ENCODE data around the gene PHACTR1. TPM values are rescaled to one million over a fixed set of nuclear protein-coding genes. Genes with fewer than 3 reads are reported as not detected.

The PHACTR1 gene
- polyA plus RNA-seq (2013, experiment 1 of 2): 7.1 TPM
- 7.5 TPM for polyA plus RNA-seq (2013, experiment 2 of 2)

DNA sequence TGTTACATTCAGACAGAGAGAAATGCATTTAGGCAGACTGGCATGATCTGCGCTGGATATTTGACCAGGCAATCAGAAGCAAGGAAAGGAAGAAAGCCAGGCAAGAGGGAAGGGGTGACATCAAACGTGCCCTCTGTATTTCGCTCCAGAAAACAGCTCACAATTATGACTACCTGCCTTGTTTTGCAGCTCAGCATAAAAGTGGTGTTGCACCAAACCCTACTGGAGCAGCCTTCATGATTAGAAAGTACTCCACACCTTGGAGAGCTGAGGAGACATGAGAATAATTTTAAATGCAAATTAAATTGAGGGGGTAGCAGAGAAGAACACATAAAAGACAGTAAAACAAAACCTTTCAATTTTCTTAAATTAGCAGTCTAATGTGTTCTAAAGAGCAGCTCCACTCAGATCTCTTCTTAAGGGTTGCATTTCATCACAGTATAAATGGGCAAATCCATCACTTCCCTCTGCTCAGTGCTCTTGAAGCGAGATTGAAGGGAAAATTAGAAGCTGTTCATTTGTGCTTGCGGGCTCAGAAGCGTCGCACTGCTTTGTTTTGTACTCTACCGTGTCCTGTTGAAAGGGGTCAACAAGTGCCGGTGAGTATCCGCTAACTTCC is at the start of gene PHACTR1:
TSS of gene PHACTR1 (plus strand) at position 470 of the 619 bp plus-strand sequence.
- DNase-seq: no peak
- Histone ChIP-seq H2AFZ (ENCODE audit: low read depth, low read length) (no peak within 1 kb of the TSS), H3K4me1 (ENCODE audit: control insufficient read depth, insufficient read depth, low read depth, low read length) (no peaks in the 10 kb centered on the region), H3K18ac (ENCODE audit: low read depth in 1 of 2, low read length in 2 of 2) (no peak within 1 kb of the TSS), H3K79me1 (replicated peaks; ENCODE audit: low read length, poor library complexity, severe bottlenecking) (no peaks in the 10 kb centered on the region), H3K36me3 (ENCODE audit: control insufficient read depth in 1 of 2, insufficient read depth in 2 of 2, low read depth in 1 of 2, low read length in 2 of 2) (no peaks in the 10 kb centered on the region), H2BK5ac (ENCODE audit: low read depth, low read length, poor library complexity, severe bottlenecking) (no peak within 1 kb of the TSS), H2BK15ac (ENCODE audit: low read depth, poor library complexity, severe bottlenecking) (no peak within 1 kb of the TSS), H3K23ac (ENCODE audit: low read length in 2 of 2) (no peak within 1 kb of the TSS), H3K9me3 (ENCODE audit: control insufficient read depth, low read length) (no peaks in the 10 kb centered on the region), H2BK120ac (ENCODE audit: low read depth, low read length) (no peak within 1 kb of the TSS), H3K9ac (ENCODE audit: low read length) (no peak within 1 kb of the TSS), H3K27ac (ENCODE audit: low read length, poor library complexity, severe bottlenecking) (no peak within 1 kb of the TSS), H2AK5ac (ENCODE audit: low read length, severe bottlenecking) (no peak within 1 kb of the TSS), H3K4me3 (ENCODE audit: insufficient read depth in 1 of 2, low read depth in 1 of 2, low read length in 2 of 2) (no peak within 1 kb of the TSS), H3K27me3 (ENCODE audit: control insufficient read depth in 1 of 2, insufficient read depth in 1 of 2, low read length in 2 of 2) (peaks cover 6 to 7% of the 10 kb centered on the region in 2 experiments), H2BK12ac (ENCODE audit: low read length in 2 of 2) (no peak within 1 kb of the TSS), H4K91ac (ENCODE audit: low read length) (no peak within 1 kb of the TSS), H3K4me2 (ENCODE audit: low read length, poor library complexity, severe bottlenecking) (no peak within 1 kb of the TSS), H3K14ac (ENCODE audit: low read length in 2 of 2) (no peak within 1 kb of the TSS), H4K8ac (ENCODE audit: low read length) (no peak within 1 kb of the TSS), H3K4ac (ENCODE audit: low read depth in 1 of 2, low read length in 2 of 2) (no peak within 1 kb of the TSS)
- 77% methylated on average over 8 of the region's 10 CpGs for WGBS

DNA sequence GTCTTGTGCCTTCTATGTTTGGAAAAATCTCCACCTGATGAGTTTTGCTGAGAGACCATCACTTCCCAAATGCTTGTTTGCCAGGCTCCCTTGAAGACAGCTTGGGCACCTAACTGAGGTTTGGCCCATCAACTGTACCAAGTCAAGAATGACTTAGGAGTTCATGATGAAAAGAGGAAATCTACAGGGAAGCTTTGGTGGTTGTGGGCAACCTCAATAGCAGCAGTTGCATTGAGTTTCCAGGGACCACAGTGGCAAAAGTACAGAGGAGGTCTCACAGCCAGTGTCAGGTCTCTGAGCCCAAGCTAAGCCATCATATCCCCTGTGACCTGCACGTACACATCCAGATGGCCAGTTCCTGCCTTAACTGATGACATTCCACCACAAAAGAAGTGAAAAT is 49.7 kb upstream of the PHACTR1 start:
- no peak overlapping the region for H3K4me3 ChIP-seq (ENCODE audit: insufficient read depth in 1 of 2, low read depth in 1 of 2, low read length in 2 of 2)
- no peak overlapping the region for H3K9ac ChIP-seq (ENCODE audit: low read length)
- H2AFZ ChIP-seq (ENCODE audit: low read depth, low read length): no peak overlapping the region
- H4K91ac ChIP-seq (ENCODE audit: low read length): no peak overlapping the region
- H3K4me1 ChIP-seq (ENCODE audit: control insufficient read depth, insufficient read depth, low read depth, low read length): no peaks in the 10 kb centered on the region
- no peak overlapping the region for H3K4ac ChIP-seq (ENCODE audit: low read depth in 1 of 2, low read length in 2 of 2)
- H4K8ac ChIP-seq (ENCODE audit: low read length): no peak overlapping the region
- peaks cover 0 to 3% of the 10 kb centered on the region in 2 experiments for H3K27me3 ChIP-seq (ENCODE audit: control insufficient read depth in 1 of 2, insufficient read depth in 1 of 2, low read length in 2 of 2)
- WGBS: 67% methylated on average over 1 of the region's 1 CpG
- H3K27ac ChIP-seq (ENCODE audit: low read length, poor library complexity, severe bottlenecking): no peak overlapping the region
- no peak overlapping the region for H3K18ac ChIP-seq (ENCODE audit: low read depth in 1 of 2, low read length in 2 of 2)
- H2BK15ac ChIP-seq (ENCODE audit: low read depth, poor library complexity, severe bottlenecking): no peak overlapping the region
- H2BK12ac ChIP-seq (ENCODE audit: low read length in 2 of 2): no peak overlapping the region
- no peaks in the 10 kb centered on the region for H3K79me1 ChIP-seq (replicated peaks; ENCODE audit: low read length, poor library complexity, severe bottlenecking)
- H3K23ac ChIP-seq (ENCODE audit: low read length in 2 of 2): no peak overlapping the region
- H2AK5ac ChIP-seq (ENCODE audit: low read length, severe bottlenecking): no peak overlapping the region
- H3K36me3 ChIP-seq (ENCODE audit: control insufficient read depth in 1 of 2, insufficient read depth in 2 of 2, low read depth in 1 of 2, low read length in 2 of 2): no peaks in the 10 kb centered on the region
- no peak overlapping the region for H2BK5ac ChIP-seq (ENCODE audit: low read depth, low read length, poor library complexity, severe bottlenecking)
- no peak overlapping the region for H2BK120ac ChIP-seq (ENCODE audit: low read depth, low read length)
- no peak for DNase-seq
- H3K4me2 ChIP-seq (ENCODE audit: low read length, poor library complexity, severe bottlenecking): no peak overlapping the region
- H3K14ac ChIP-seq (ENCODE audit: low read length in 2 of 2): no peak overlapping the region
- H3K9me3 ChIP-seq (ENCODE audit: control insufficient read depth, low read length): no peaks in the 10 kb centered on the region

GRCh38 chr6:12675931-12676330 is 40.6 kb upstream of the PHACTR1 start:
- H3K9me3 ChIP-seq (ENCODE audit: control insufficient read depth, low read length): no peaks in the 10 kb centered on the region
- peaks cover 0 to 7% of the 10 kb centered on the region in 2 experiments for H3K27me3 ChIP-seq (ENCODE audit: control insufficient read depth in 1 of 2, insufficient read depth in 1 of 2, low read length in 2 of 2)
- no peak overlapping the region for H3K18ac ChIP-seq (ENCODE audit: low read depth in 1 of 2, low read length in 2 of 2)
- no peak overlapping the region for H3K4ac ChIP-seq (ENCODE audit: low read depth in 1 of 2, low read length in 2 of 2)
- H3K79me1 ChIP-seq (replicated peaks; ENCODE audit: low read length, poor library complexity, severe bottlenecking): no peaks in the 10 kb centered on the region
- peaks cover 8% of the 10 kb centered on the region for H3K4me1 ChIP-seq (ENCODE audit: control insufficient read depth, insufficient read depth, low read depth, low read length)
- DNase-seq: no peak
- H3K14ac ChIP-seq (ENCODE audit: low read length in 2 of 2): no peak overlapping the region
- no peak overlapping the region for H3K9ac ChIP-seq (ENCODE audit: low read length)
- no peak overlapping the region for H2BK15ac ChIP-seq (ENCODE audit: low read depth, poor library complexity, severe bottlenecking)
- no peak overlapping the region for H2BK12ac ChIP-seq (ENCODE audit: low read length in 2 of 2)
- no peak overlapping the region for H3K4me3 ChIP-seq (ENCODE audit: insufficient read depth in 1 of 2, low read depth in 1 of 2, low read length in 2 of 2)
- H4K91ac ChIP-seq (ENCODE audit: low read length): no peak overlapping the region
- H2BK120ac ChIP-seq (ENCODE audit: low read depth, low read length): no peak overlapping the region
- no peak overlapping the region for H3K27ac ChIP-seq (ENCODE audit: low read length, poor library complexity, severe bottlenecking)
- H3K23ac ChIP-seq (ENCODE audit: low read length in 2 of 2): no peak overlapping the region
- no peak overlapping the region for H2AK5ac ChIP-seq (ENCODE audit: low read length, severe bottlenecking)
- 67% methylated on average over 5 of the region's 5 CpGs for WGBS
- H4K8ac ChIP-seq (ENCODE audit: low read length): no peak overlapping the region
- no peaks in the 10 kb centered on the region for H3K36me3 ChIP-seq (ENCODE audit: control insufficient read depth in 1 of 2, insufficient read depth in 2 of 2, low read depth in 1 of 2, low read length in 2 of 2)
- H3K4me2 ChIP-seq (ENCODE audit: low read length, poor library complexity, severe bottlenecking): no peak overlapping the region
- H2BK5ac ChIP-seq (ENCODE audit: low read depth, low read length, poor library complexity, severe bottlenecking): no peak overlapping the region
- no peak overlapping the region for H2AFZ ChIP-seq (ENCODE audit: low read depth, low read length)

DNA sequence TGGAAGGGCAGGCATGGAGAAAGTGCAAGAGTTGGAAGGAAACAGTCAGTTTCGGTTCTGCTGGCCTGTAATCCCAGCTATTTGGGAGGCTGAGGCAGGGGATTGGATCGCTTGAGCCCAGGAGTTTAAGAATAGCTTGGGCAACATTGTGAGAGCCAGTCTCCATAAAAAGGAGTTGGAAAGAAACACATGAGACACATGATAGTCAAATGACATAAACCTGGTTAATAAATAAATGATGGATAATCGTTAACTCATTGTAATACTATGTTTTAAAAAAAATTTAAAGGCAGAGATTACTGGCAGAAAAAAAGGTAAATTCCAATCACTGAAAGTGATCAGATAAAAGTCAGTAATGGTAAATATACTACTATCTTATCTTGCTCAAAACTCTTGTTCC is 37.2 kb upstream of the PHACTR1 start:
- Histone ChIP-seq H3K18ac (ENCODE audit: low read depth in 1 of 2, low read length in 2 of 2) (no peak overlapping the region), H3K27me3 (ENCODE audit: control insufficient read depth in 1 of 2, insufficient read depth in 1 of 2, low read length in 2 of 2) (peaks cover 0 to 3% of the 10 kb centered on the region in 2 experiments), H2AK5ac (ENCODE audit: low read length, severe bottlenecking) (no peak overlapping the region), H3K9ac (ENCODE audit: low read length) (no peak overlapping the region), H3K4me1 (ENCODE audit: control insufficient read depth, insufficient read depth, low read depth, low read length) (peaks cover 8% of the 10 kb centered on the region), H3K9me3 (ENCODE audit: control insufficient read depth, low read length) (no peaks in the 10 kb centered on the region), H3K4me3 (ENCODE audit: insufficient read depth in 1 of 2, low read depth in 1 of 2, low read length in 2 of 2) (no peak overlapping the region), H3K14ac (ENCODE audit: low read length in 2 of 2) (no peak overlapping the region), H3K27ac (ENCODE audit: low read length, poor library complexity, severe bottlenecking) (peak overlapping the region; percentile 33), H3K4ac (ENCODE audit: low read depth in 1 of 2, low read length in 2 of 2) (no peak overlapping the region), H2BK120ac (ENCODE audit: low read depth, low read length) (no peak overlapping the region), H2BK12ac (ENCODE audit: low read length in 2 of 2) (no peak overlapping the region), H4K8ac (ENCODE audit: low read length) (no peak overlapping the region), H2BK15ac (ENCODE audit: low read depth, poor library complexity, severe bottlenecking) (no peak overlapping the region), H3K23ac (ENCODE audit: low read length in 2 of 2) (no peak overlapping the region), H3K4me2 (ENCODE audit: low read length, poor library complexity, severe bottlenecking) (peak overlapping the region; percentile 18), H2AFZ (ENCODE audit: low read depth, low read length) (no peak overlapping the region), H4K91ac (ENCODE audit: low read length) (no peak overlapping the region), H3K36me3 (ENCODE audit: control insufficient read depth in 1 of 2, insufficient read depth in 2 of 2, low read depth in 1 of 2, low read length in 2 of 2) (no peaks in the 10 kb centered on the region), H2BK5ac (ENCODE audit: low read depth, low read length, poor library complexity, severe bottlenecking) (no peak overlapping the region), H3K79me1 (replicated peaks; ENCODE audit: low read length, poor library complexity, severe bottlenecking) (no peaks in the 10 kb centered on the region)
- DNase-seq: no peak
- 79% methylated on average over 2 of the region's 3 CpGs for WGBS

Measured in mesenchymal stem cell (in vitro differentiated cells and primary cell).